Epithelial cell of prostate (primary cell): Measurements from ENCODE around the gene MS4A4E.
"Not testable (repeated sequence)": the region's sequence is repeated elsewhere in the genome, so short reads cannot be mapped to it uniquely, and the experiment has no call there.

Experiments used
- DNase-seq: peaks from one replicate; pipeline ENCODE4 v3.0.0-alpha.2; 2011; ENCODE audit warnings: low read depth, low spot score
- H3K27ac ChIP-seq: fragments of 450-650 bp; 2 replicates; pipeline ENCODE4 v1.5.1; 2017; ENCODE audit warnings: mild to moderate bottlenecking

MS4A4E gene

GRCh38 chr11:60222141-60222540 is 20.8 kb downstream of the MS4A4E start:
- no peak overlapping the region for H3K27ac ChIP-seq
- DNase-seq, result no peak

DNA sequence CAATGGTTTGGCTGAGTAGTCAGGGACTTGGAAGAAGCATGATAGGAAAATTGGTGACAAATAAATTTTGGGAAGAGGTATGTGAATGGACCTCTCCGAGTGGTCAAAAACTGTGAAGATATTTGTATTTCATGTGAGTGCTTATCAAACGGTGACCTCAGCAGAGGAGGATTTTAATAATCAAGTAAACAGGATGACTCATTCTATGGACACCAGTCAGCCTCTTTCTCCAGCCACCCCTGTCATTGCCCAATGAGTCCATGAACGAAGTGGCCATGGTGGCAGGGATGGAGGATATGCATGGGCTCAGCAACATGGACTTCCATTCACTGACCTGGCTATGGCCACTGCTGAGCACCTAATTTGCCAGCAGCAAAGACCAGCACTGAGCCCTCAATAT is 21.2 kb downstream of the MS4A4E start:
- no peak overlapping the region for H3K27ac ChIP-seq
- no peak for DNase-seq

GRCh38 chr11:60221181-60221580 is 21.8 kb downstream of the MS4A4E start:
- H3K27ac ChIP-seq, result no peak overlapping the region
- no peak for DNase-seq

DNA sequence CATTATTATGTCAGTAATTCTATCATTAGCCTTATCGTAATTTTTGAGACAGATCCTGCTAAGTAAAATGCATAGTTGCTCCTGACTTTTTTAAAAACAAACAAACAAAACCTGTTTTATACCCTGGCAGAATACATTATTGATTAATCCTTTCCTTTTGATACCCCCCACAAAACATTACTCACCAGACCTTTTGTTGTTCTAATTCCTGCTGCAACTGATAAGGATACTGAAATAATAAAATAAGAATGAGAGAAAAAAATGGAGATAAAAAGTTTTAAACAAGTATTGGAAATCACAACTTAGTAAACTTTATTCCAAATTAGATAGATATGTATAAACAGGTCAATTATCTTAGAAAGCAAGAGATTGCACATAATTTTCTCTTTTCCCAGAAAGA is 28.6 kb downstream of the MS4A4E start:
- no peak overlapping the region for H3K27ac ChIP-seq
- DNase-seq, result no peak

GRCh38 chr11:60211206-60211605 is 31.7 kb downstream of the MS4A4E start:
- H3K27ac ChIP-seq, result no peak overlapping the region
- DNase-seq, result no peak

GRCh38 chr11:60209977-60210376 is 33.0 kb downstream of the MS4A4E start:
- no peak for DNase-seq
- H3K27ac ChIP-seq, result no peak overlapping the region

GRCh38 chr11:60208951-60209350 is 34.0 kb downstream of the MS4A4E start:
- no peak for DNase-seq
- H3K27ac ChIP-seq, result no peak overlapping the region

- no peak for DNase-seq
- no peak overlapping the region for H3K27ac ChIP-seq
Measured at GRCh38 chr11:60208146-60208895, 34.6 kb downstream of the MS4A4E start.

GRCh38 chr11:60206616-60207015 is 36.3 kb downstream of the MS4A4E start:
- no peak for DNase-seq
- H3K27ac ChIP-seq, result no peak overlapping the region

- H3K27ac ChIP-seq, result no peak overlapping the region
- no peak for DNase-seq
Measured at GRCh38 chr11:60204922-60205321, 38.0 kb downstream of the MS4A4E start.

DNA sequence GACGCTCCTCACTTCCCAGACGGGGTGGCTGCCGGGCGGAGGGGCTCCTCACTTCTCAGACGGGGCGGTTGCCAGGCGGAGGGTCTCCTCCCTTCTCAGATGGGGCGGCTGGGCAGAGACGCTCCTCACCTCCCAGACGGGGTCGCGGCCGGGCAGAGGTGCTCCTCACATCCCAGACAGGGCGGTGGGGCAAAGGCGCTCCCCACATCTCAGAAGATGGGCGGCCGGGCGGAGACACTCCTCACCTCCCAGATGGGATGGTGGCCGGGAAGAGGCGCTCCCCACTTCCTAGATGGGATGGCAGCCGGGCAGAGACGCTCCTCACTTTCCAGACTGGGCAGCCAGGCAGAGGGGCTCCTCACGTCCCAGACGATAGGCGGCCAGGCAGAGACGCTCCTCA is 41.6 kb downstream of the MS4A4E start:
- DNase-seq, H3K27ac ChIP-seq: not testable (repeated sequence)

- DNase-seq, result no peak
- H3K27ac ChIP-seq, result no peak overlapping the region
Measured at GRCh38 chr11:60197442-60197841, 45.5 kb downstream of the MS4A4E start.

- DNase-seq, result no peak
- no peak overlapping the region for H3K27ac ChIP-seq
Measured at GRCh38 chr11:60195923-60196368, 47.0 kb downstream of the MS4A4E start.

DNA sequence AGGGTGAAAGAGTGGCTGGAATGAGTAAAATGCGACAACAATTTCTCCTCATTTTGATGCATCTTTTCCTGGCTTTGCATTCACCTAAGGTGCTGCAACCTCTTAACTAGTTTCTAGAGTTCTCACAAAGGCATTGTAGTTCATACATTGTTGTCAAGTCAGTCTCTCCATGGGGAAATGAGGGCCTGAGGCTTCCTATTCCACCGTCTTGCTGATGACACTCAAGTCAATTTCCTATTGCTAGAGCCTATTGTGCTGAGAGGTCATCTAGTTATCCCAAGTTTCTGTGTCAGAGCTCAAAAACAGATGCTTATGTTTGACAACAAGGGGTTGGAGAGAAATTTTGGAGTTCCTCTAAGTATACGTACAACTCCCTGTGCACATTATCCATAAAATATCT is 48.4 kb downstream of the MS4A4E start:
- no peak for DNase-seq
- H3K27ac ChIP-seq, result peak overlapping the region; percentile 51

GRCh38 chr11:60193687-60194433 is 49.1 kb downstream of the MS4A4E start:
- H3K27ac ChIP-seq, result peak overlapping the region; percentile 51
- peak; percentile 73 for DNase-seq

DNA sequence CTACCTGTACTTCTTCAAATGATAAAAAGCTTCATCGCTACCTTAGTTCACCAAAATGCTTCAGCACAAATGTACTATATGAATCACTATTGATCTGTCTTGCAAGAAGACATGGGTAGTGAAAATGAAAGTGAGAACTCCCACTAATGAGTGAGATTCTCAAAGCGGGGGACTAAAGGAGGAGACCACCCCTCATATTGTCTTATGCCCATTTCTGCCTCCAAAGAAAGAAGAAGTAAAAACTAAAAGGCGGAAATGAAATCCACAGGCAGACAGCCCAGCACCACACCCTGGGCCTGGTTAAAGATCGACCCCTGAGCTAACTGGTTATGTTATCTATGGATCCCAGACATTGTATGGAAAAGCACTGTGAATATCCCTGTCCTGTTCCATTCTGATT is 50.4 kb downstream of the MS4A4E start:
- H3K27ac ChIP-seq, DNase-seq: not testable (repeated sequence)

DNA sequence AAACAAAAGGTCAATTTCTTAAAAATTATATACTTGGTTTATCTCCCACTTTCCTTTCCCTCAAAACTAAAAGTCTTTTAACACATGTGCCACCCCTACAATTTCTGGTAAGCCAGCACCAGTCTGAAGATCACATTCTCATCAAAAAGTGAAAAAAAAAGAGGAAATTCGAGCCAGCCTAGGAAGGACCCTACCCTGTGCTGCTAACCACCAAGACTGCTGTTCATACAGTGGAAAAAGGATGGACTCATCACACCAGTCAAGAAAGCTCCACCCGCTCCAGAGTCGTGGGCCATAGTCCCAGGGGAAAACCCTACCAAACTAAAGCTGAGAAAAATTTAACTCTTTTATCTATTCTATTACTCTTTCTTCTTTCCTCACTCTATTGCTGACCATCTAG is 54.5 kb downstream of the MS4A4E start:
- not testable (repeated sequence) for H3K27ac ChIP-seq, DNase-seq

DNA sequence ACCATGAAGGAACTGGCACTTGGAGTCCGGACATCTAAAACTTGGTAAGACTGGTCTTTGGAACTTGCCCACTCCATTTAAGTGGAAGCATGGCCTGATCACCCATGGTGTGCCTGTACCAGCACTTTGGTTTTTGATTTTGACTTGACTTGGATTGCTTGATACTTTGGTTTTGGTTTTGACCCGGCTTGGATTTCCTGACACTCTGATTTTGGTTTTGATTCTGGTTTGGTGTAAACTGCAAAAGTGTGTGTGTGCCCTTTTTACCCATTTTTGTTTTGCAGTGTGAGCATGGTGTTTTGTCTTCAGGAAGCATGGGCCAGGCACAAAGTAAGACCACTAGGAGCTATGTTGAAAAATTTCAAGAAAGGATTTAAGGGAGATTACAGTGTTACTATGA is 56.8 kb downstream of the MS4A4E start:
- H3K27ac ChIP-seq, result not testable (repeated sequence)

DNA sequence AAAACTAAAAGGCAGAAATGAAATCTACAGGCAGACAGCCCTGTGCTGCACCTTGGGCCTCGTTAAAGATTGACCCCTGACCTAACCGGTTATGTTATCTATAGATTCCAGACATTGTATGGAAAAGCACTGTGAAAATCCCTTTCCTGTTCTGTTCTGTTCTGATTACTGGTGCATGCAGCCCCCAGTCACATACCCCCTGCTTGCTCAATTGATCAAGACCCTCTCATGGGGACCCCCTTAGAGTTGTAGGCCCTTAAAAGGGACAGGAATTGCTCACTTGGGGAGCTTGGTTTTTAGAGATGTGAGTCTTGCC is 57.5 kb downstream of the MS4A4E start:
- not testable (repeated sequence) for H3K27ac ChIP-seq, DNase-seq

More for the DNA sequence above, 56.8 kb downstream of the MS4A4E start:
- not testable (repeated sequence) for DNase-seq

GRCh38 chr11:60184824-60185511 is 58.0 kb downstream of the MS4A4E start:
- H3K27ac ChIP-seq, result no peak overlapping the region
- no peak for DNase-seq

DNA sequence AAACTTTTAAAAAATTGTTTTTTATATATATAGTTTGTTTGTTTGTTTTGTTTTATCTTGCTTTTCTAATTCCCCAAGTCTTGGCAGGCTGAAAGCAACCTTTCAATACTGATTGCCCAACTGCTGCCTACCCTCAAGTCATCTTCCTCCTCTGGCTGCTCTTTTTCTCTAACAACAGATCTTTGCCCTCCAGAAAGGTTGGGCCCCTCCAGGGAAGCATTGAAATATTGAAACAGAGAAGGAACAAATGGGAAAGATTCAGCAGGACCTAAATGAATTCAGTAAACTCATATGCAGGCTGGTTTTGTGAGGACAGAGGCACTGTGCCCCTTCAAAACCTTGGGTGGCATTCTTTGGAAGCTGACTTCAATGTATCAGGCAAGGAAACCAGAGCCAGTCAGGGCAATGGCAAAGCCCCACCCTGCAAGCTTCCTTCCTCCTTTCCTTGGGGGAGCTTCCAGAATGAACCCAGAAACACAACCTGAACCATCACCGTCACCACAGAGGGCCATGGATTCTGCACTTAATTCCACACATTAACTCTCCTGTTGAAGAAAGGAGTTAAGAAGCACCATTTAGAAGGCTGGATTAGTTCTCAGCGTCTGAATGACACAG is 59.2 kb downstream of the MS4A4E start:
- H3K27ac ChIP-seq, result no peak overlapping the region
- DNase-seq, result no peak
